GM18517 (cell line): Measurements from ENCODE around the gene TMEM187.
"Not testable (repeated sequence)": the region's sequence is repeated elsewhere in the genome, so short reads cannot be mapped to it uniquely, and the experiment has no call there.

Source experiments
- ATAC-seq: cut with Tn5 transposase; IDR thresholded peaks from one replicate; pipeline ENCODE4 v1.9.1; 2021; ENCODE audit warnings: mild to moderate bottlenecking, moderate library complexity; ENCODE audit not compliant: unreplicated experiment

TMEM187 gene

GRCh38 chrX:153993978-153994377, 21.4 kb downstream of the TMEM187 start:
- no peak for ATAC-seq

GRCh38 chrX:153994398-153994797, 21.8 kb downstream of the TMEM187 start:
- ATAC-seq = not testable (repeated sequence)

- no peak for ATAC-seq
Measured at GRCh38 chrX:153995504-153995903, 22.9 kb downstream of the TMEM187 start.

GRCh38 chrX:153999359-154000037, 26.9 kb downstream of the TMEM187 start:
- ATAC-seq = no peak

- ATAC-seq = no peak
Measured at GRCh38 chrX:154000051-154000450, 27.5 kb downstream of the TMEM187 start.

- no peak for ATAC-seq
Measured at GRCh38 chrX:154002215-154002719, 29.7 kb downstream of the TMEM187 start.

- ATAC-seq = no peak
Measured at GRCh38 chrX:154004315-154004714, 31.8 kb downstream of the TMEM187 start.

GRCh38 chrX:154006947-154007346, 34.4 kb downstream of the TMEM187 start:
- no peak for ATAC-seq

- ATAC-seq = peak; percentile 22
Measured at GRCh38 chrX:154008521-154008920, 36.0 kb downstream of the TMEM187 start.

GRCh38 chrX:154010330-154011087, 38.0 kb downstream of the TMEM187 start:
- ATAC-seq = no peak

GRCh38 chrX:154011376-154012335, 39.1 kb downstream of the TMEM187 start:
- ATAC-seq = no peak

- no peak for ATAC-seq
Measured at GRCh38 chrX:154012336-154012991, 39.9 kb downstream of the TMEM187 start.

- no peak for ATAC-seq
Measured at GRCh38 chrX:154013001-154013421, 40.5 kb downstream of the TMEM187 start.

GRCh38 chrX:154013614-154014360, 41.2 kb downstream of the TMEM187 start:
- no peak for ATAC-seq

GRCh38 chrX:154014429-154015380, 42.2 kb downstream of the TMEM187 start:
- no peak for ATAC-seq

GRCh38 chrX:154015581-154016264, 43.2 kb downstream of the TMEM187 start:
- no peak for ATAC-seq

GRCh38 chrX:154016366-154017076, 44.0 kb downstream of the TMEM187 start:
- ATAC-seq = no peak
